ENCODE measurements around the gene ATP11C.
"Not testable (repeated sequence)": the region's sequence is repeated elsewhere in the genome, so short reads cannot be mapped to it uniquely, and the experiment has no call there.

Gene ATP11C

DNA sequence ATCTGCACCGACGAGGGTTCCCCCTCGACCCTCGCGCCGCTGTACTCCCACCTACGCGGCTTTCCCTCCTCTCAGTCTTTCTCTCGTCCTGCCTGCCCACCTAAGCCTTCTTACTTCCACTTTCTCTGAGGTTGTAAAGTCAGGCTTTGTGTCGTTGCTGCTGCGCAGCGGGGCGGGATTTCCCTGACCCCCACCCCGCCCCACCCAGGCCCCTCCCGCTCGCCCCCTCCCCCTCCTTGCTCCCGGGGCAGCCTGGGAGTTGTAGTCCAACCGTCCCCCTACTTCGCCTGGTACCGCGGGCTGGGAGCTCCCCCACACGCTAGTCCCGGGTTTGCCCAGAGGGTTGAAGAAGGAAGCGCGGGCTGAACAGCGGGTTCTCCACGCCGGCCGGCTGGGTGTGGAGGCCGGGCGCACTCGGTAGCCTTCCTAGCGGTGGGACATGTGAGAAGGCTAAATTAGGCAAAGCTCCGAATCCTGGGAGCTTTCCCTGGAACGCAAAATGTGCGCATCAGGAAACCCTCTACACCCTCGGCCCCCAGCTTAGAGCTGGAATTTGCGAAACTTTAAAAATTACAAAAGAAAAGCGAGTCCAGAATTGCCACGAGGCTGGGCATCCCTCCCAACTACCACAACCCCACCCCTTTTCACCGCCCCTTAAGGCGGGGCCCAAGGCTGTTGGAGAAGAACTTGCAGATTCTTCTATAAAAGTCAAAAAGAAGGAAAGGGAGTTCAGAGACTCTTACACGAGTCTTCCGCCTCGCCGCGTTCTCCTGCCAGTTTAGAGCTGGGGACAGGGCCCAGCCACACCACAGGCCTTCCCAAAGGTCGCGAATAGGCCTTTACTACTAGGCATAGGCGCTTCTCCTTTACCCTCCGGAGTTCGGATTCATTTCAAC, at the start of gene ATP11C:
Gene ATP11C, minus strand, starts transcription at position 153 of the 896 bp plus-strand sequence. CDS start 1,011 bp downstream, outside the sequence.
- H3K9me3 Mint-ChIP-seq, result no peaks in the 10 kb centered on the region
- DNase-seq, result peak; percentile 81
- H3K27ac Mint-ChIP-seq, result peak within 1 kb of the TSS; percentile 87
- peaks cover 24% of the 10 kb centered on the region for H3K4me1 Mint-ChIP-seq
- ATAC-seq, result peak; percentile 89
- H3K36me3 Mint-ChIP-seq (ENCODE audit: low read depth), result peaks cover 4% of the 10 kb centered on the region
- peak within 1 kb of the TSS; percentile 81 for H3K4me3 Mint-ChIP-seq
- H3K27me3 Mint-ChIP-seq, result no peaks in the 10 kb centered on the region

DNA sequence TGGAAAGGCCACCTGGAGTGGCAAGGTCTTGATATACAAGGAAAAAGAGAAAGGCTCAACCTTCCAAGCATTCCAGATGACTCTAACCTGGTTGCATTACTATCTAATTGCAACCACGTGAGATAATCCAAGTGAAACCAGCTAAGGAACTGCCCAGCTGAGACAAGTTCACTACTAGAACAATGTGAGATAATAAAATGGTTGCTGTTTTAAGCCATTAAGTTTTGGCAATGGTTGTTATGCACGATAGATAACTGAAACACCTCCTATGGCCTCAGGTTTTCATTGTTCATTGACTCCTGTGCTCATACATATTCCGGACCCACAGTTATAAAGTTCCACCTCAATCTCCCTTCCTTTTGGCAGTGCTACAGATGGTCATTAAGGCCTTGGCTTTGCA, 41.6 kb upstream of the ATP11C start:
- Mint-ChIP-seq H3K36me3 (ENCODE audit: low read depth) (no peaks in the 10 kb centered on the region), H3K27me3 (peaks cover 5% of the 10 kb centered on the region)
- ATAC-seq, result no peak

DNA sequence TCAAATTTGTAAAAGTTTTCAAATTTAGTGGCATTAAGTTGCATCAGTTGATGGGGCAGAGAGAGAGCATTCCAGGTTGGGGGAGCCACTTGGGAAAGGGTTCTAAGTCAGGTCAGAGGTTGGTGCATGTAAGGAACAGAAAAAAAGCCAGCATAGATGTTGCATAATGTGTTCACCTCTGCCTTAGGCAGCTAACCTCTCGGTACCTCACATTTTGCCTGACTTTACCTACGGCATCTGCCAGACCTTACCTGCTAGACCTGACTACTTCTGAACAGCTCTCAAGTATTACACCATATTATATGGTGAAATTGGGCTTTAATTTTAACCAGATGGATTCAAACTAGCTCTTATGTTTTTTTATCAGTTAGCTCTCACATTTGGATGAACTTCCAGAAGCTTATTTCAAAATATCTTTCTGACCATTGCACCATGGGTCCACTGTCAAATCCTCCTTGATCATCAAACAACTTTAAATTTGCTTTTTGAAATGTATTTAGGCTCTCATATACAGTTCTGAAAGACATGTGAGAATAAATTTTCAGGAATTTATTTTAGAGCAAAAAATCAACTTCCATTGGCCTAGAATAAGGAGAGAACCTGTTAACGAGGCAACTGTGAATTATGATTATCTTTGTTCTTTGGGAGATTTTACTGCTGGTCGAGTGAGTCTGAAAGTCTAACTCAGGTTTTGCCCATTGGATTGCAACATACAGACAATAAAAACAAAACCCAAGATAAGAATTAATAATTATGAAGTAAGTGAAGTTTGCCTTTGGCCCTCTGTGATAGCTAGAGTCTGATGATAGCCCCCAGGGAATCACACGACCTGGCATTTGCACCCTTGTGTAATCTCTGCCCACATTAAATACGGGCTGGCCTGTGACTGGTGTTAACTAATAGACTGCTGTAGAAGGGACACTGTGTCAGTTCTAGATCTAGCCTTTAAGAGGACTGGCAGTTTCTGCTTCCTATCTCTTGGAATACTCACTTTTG, 40.1 kb upstream of the ATP11C start:
- H3K4me3 Mint-ChIP-seq, result no peak overlapping the region
- peaks cover 1% of the 10 kb centered on the region for H3K4me1 Mint-ChIP-seq
- no peak for ATAC-seq
- no peaks in the 10 kb centered on the region for H3K36me3 Mint-ChIP-seq (ENCODE audit: low read depth)
- H3K27me3 Mint-ChIP-seq, result peaks cover 5% of the 10 kb centered on the region
- DNase-seq, result no peak
- no peaks in the 10 kb centered on the region for H3K9me3 Mint-ChIP-seq
- H3K27ac Mint-ChIP-seq, result no peak overlapping the region

More for the DNA sequence above, 41.6 kb upstream of the ATP11C start:
- H3K9me3 Mint-ChIP-seq, result no peaks in the 10 kb centered on the region
- H3K4me3 Mint-ChIP-seq, result no peak overlapping the region
- H3K27ac Mint-ChIP-seq, result no peak overlapping the region
- DNase-seq, result no peak
- peaks cover 1% of the 10 kb centered on the region for H3K4me1 Mint-ChIP-seq

DNA sequence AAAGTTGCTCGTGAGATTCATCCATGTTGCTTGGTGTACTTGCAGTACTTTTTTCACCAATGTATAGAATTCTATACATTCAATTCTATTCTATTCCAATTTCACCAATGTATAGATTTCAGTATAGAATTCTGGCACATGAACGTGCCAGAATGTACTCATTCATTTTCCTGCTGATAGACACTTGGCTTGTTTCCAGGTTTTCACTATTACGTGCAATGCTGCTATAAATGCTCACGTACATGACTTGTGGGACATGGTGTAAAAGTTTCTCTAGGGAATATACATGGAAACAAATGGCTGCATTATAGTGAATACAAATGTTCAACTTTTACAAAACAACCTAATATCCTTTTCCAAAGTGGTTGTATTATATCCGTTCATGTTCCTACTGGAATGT, 39.3 kb upstream of the ATP11C start:
- H3K27me3 Mint-ChIP-seq, result peaks cover 5% of the 10 kb centered on the region
- ATAC-seq (no peak), DNase-seq (no peak)
- H3K4me1 Mint-ChIP-seq, result peaks cover 1% of the 10 kb centered on the region
- H3K4me3 Mint-ChIP-seq, result no peak overlapping the region
- H3K9me3 Mint-ChIP-seq, result no peaks in the 10 kb centered on the region
- H3K27ac Mint-ChIP-seq, result no peak overlapping the region
- no peaks in the 10 kb centered on the region for H3K36me3 Mint-ChIP-seq (ENCODE audit: low read depth)

DNA sequence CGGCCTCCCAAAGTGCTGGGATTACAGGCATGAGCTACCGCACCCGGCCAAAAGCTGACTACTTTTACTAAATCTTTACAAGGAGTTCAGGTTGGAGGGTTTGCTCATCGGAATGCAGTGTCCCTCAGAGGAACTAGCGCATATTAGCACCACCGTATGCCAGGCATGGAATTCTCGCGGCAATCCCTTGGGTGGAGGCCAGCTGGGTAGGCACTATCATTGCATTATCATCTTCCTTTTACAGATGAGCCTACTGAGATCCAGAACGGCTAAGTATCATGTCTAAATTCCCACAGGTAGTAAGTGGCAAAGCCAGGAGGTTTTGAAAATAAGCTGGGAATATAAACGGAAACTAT, 38.5 kb upstream of the ATP11C start:
- H3K4me1 Mint-ChIP-seq, result peaks cover 1% of the 10 kb centered on the region
- ATAC-seq (no peak), DNase-seq (no peak)
- no peak overlapping the region for H3K4me3 Mint-ChIP-seq
- H3K27me3 Mint-ChIP-seq, result peaks cover 5% of the 10 kb centered on the region
- no peaks in the 10 kb centered on the region for H3K36me3 Mint-ChIP-seq (ENCODE audit: low read depth)
- H3K27ac Mint-ChIP-seq, result no peak overlapping the region
- no peaks in the 10 kb centered on the region for H3K9me3 Mint-ChIP-seq

DNA sequence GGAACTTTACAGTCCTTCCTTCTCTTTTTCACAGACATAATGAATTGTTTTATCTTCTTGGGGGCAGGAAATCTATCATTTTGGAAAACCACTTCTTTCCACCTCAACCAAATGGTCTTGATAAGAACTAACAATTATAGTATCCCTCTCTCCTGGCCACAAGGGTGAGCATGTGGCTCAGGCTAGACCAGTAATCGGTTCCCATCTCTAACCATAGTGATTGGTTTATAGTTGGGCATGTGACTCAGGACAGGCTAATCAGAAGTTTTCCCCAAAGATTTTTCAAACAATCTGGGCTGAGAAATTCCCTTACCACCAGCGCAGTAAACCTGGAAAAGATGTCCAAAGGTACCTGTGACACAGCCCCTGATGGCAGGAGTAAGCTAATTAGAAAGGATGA, 36.4 kb upstream of the ATP11C start:
- peaks cover 5% of the 10 kb centered on the region for H3K27me3 Mint-ChIP-seq
- H3K4me1 Mint-ChIP-seq, result peaks cover 1% of the 10 kb centered on the region
- H3K9me3 Mint-ChIP-seq, result no peaks in the 10 kb centered on the region
- ATAC-seq, result no peak
- no peak for DNase-seq
- no peaks in the 10 kb centered on the region for H3K36me3 Mint-ChIP-seq (ENCODE audit: low read depth)
- H3K4me3 Mint-ChIP-seq, result no peak overlapping the region
- no peak overlapping the region for H3K27ac Mint-ChIP-seq

DNA sequence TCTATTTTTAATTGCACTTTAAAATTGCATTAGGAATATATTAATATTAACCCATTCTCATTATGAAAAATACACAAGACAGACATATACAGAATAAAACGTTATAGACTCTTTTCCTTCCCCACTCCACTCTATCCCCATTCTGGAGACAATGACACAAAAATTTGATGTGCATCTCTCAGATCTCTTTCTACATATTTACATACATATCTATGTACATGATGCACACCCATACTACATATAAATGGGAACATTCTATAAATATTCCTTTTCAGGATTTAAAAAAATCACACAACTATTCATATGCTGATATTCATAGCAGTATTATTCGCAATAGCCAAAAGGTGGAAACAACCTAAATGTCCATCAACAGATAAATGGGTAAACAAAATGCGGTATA, 34.9 kb upstream of the ATP11C start:
- H3K4me1 Mint-ChIP-seq, result peaks cover 1% of the 10 kb centered on the region
- no peak overlapping the region for H3K4me3 Mint-ChIP-seq
- no peaks in the 10 kb centered on the region for H3K36me3 Mint-ChIP-seq (ENCODE audit: low read depth)
- no peak for ATAC-seq
- no peak for DNase-seq
- H3K27me3 Mint-ChIP-seq, result peaks cover 5% of the 10 kb centered on the region
- H3K9me3 Mint-ChIP-seq, result no peaks in the 10 kb centered on the region
- no peak overlapping the region for H3K27ac Mint-ChIP-seq

DNA sequence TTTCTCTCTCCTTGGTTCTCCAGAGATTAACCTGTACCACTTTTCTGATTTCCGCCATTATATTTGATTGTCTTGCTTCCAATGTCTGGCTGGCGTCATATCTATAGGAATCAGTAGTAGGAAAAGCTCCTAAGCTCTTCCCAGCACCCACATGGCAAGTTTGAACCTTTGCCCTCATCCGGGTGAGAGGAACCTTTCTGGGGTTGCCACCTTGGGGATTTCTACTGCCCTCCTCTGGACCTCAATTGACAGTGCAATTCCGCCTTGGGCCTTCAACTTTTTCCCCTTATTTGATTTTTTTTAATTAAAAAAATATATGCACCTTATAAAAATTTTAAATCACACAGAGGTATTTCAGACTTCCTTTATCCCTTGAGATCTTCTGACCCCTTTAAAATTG, 34.4 kb upstream of the ATP11C start:
- Mint-ChIP-seq H3K4me3 (no peak overlapping the region), H3K9me3 (no peaks in the 10 kb centered on the region), H3K27me3 (peaks cover 5% of the 10 kb centered on the region), H3K36me3 (ENCODE audit: low read depth) (no peaks in the 10 kb centered on the region), H3K4me1 (peaks cover 1% of the 10 kb centered on the region), H3K27ac (no peak overlapping the region)
- ATAC-seq, result no peak
- no peak for DNase-seq

DNA sequence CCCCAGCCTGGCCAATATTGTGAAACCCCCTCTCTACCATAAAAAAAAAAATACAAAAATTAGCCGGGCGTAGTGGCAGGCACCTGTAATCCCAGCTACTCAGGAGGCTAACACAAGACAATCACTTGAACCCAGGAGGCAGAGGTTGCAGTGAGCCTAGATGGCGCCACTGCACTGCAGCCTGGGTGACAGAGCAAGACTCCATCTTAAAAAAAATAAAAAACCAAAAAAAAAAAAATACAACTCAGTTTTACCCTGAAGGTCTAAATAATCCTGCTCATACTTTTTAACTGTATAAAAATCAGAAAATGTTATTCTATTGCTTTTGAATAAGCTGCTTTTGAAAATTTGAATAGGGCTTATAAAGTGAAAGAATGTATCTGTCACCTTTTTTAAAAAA, 33.3 kb upstream of the ATP11C start:
- not testable (repeated sequence) for H3K4me1 Mint-ChIP-seq

DNA sequence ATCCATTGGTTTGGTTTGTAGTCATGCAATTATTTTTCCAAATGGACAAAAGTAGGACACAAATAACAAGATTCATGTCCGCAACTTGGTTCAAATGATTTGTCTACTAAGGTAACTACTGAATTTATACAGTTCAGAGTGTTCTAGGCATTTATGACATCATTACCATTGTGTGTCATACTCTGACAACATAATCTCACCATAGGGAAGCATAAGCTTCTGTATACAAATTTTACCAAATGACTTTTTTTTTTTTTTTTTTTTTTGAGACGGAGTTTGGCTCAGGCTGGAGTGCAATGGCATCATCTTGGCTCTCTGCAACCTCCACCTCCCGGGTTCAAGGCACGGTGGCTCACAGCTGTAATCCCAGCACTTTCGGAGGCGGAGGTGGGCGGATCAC, 32.6 kb upstream of the ATP11C start, which contains the start of gene CXorf66:
Gene CXorf66, minus strand, starts transcription at position 101 of the 400 bp plus-strand sequence. Its CDS starts 25 bp downstream, at position 76.
- H3K4me3 Mint-ChIP-seq, result no peak within 1 kb of the TSS
- peaks cover 11% of the 10 kb centered on the region for H3K27me3 Mint-ChIP-seq
- no peak within 1 kb of the TSS for H3K27ac Mint-ChIP-seq
- no peaks in the 10 kb centered on the region for H3K36me3 Mint-ChIP-seq (ENCODE audit: low read depth)
- DNase-seq (no peak), ATAC-seq (no peak)
- no peaks in the 10 kb centered on the region for H3K9me3 Mint-ChIP-seq
- H3K4me1 Mint-ChIP-seq, result no peaks in the 10 kb centered on the region

More for the DNA sequence above, 33.3 kb upstream of the ATP11C start:
- not testable (repeated sequence) for ATAC-seq; H3K9me3 Mint-ChIP-seq; DNase-seq; H3K4me3 Mint-ChIP-seq; H3K27me3 Mint-ChIP-seq; H3K27ac Mint-ChIP-seq; H3K36me3 Mint-ChIP-seq (ENCODE audit: low read depth)

DNA sequence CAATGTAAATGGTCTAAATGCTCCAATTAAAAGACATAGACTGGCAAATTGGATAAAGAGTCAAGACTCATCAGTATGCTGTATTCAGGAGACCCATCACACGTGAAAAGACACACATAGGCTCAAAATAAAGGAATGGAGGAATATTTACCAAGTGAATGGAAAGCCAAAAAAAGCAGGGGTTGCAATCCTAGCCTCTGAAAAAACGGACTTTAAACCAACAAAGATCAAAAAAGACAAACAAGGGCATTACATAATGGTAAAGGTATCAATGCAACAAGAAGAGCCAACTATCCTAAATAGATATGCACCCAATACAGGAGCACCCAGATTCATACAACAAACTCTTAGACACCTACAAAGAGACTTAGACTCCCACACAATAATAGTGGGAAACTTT, 28.2 kb upstream of the ATP11C start:
- not testable (repeated sequence) for DNase-seq; H3K36me3 Mint-ChIP-seq (ENCODE audit: low read depth); H3K27ac Mint-ChIP-seq; H3K4me3 Mint-ChIP-seq; H3K9me3 Mint-ChIP-seq; H3K4me1 Mint-ChIP-seq; ATAC-seq
- peaks cover 15% of the 10 kb centered on the region for H3K27me3 Mint-ChIP-seq

DNA sequence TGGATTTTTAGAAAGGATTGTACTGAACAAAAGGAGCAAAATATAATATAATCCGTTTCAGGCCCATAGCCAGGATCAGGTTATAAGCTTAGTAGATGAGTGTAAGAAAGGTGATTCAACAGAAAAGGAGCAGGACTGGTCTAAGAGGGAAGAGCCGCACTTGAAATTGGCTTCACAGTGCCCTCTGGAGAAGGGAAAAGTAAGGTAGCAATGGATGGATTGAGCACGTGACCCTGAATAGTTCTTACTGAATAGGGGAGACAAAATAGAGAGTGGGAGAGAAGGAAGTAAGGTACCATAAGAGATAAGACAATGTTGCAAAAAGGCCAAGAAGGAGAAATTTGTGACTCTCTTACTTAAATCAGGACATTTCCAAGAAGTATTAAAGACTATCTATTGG, 16.9 kb upstream of the ATP11C start:
- Mint-ChIP-seq H3K4me3 (no peak overlapping the region), H3K4me1 (no peaks in the 10 kb centered on the region), H3K27ac (no peak overlapping the region), H3K27me3 (no peaks in the 10 kb centered on the region), H3K36me3 (ENCODE audit: low read depth) (no peaks in the 10 kb centered on the region), H3K9me3 (no peaks in the 10 kb centered on the region)
- ATAC-seq, result no peak
- DNase-seq, result no peak

DNA sequence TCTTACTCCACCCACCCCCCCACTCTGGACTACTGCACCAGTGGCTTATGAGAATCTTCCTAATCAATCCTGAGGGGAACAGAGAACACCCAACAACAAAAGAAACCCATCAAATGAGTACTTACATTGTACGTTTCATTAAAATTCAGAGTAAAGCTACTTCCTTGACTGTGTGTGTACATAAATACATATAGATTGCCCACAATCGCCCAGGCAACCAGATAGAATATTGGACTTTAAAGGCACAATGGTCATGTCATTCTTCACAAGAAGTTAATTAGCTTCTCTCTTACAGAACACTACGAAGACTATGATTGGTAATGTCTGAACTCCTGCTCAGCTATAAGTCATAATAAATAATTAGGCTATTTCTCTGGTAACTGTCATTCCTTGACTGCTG, 12.2 kb upstream of the ATP11C start:
- Mint-ChIP-seq H3K9me3 (no peaks in the 10 kb centered on the region), H3K27me3 (peaks cover 2% of the 10 kb centered on the region), H3K36me3 (ENCODE audit: low read depth) (no peaks in the 10 kb centered on the region), H3K4me3 (no peak overlapping the region), H3K4me1 (no peaks in the 10 kb centered on the region), H3K27ac (no peak overlapping the region)
- ATAC-seq (no peak), DNase-seq (no peak)

DNA sequence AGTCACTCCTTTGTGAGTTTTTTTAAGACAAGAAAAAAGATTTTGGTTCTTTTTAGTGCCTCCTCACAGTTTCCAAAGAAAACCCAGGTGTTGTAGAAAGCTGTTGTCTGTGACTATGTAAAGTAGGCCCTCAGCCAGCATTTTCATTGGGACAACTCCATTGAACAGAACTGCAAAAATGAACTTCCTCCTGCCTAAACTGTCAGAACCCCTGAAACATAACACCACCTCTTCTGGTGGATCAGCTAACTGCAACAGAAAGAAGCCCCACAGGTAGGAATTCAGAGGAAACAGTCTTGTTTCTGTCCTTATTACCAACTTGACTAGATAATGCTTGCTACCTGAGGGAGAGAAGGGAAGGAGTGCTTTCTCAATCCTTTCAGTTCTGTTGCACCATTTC, 3.4 kb upstream of the ATP11C start:
- Mint-ChIP-seq H3K27me3 (no peaks in the 10 kb centered on the region), H3K36me3 (ENCODE audit: low read depth) (no peaks in the 10 kb centered on the region), H3K9me3 (no peaks in the 10 kb centered on the region), H3K4me1 (peaks cover 5% of the 10 kb centered on the region), H3K27ac (no peak overlapping the region), H3K4me3 (no peak overlapping the region)
- DNase-seq (no peak), ATAC-seq (no peak)
